Ureter (tissue), 1 donor: ENCODE results near the gene IFNLR1. TPM values are rescaled to one million over a fixed set of nuclear protein-coding genes. Genes with fewer than 3 reads are reported as not detected.

Source experiments
- DNase-seq: peaks from one replicate; pipeline ENCODE4 v3.0.0-alpha.2; 2020; ENCODE audit warnings: low spot score
- total RNA-seq: library from RNA; stranded (reverse); gene quantifications from one replicate; pipeline ENCODE4 v1.2.4, GENCODE V29; 2023
- donor health status: DM: yes; HTN: yes; CAD: no.

IFNLR1 gene
- total RNA-seq, 1 donor from 2014 or later = 4.6 TPM

DNA sequence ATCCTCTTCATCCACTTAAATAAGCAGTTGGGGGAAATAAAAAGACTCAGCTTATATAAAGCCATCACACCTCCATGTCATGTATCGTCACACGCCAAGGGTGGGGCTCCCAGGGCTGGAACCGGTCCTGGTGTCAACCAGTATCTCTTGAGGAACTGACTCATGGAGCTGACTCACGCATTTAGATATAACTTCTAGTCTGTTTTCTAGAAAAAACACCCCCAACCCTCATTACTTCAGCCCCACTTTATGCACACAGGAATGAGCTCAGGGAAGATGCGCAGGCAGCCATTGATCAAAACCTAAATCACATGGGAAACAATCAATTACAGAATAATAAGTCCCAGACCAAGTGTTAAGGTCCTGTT is 37.2 kb downstream of the IFNLR1 start:
- DNase-seq = no peak

DNA sequence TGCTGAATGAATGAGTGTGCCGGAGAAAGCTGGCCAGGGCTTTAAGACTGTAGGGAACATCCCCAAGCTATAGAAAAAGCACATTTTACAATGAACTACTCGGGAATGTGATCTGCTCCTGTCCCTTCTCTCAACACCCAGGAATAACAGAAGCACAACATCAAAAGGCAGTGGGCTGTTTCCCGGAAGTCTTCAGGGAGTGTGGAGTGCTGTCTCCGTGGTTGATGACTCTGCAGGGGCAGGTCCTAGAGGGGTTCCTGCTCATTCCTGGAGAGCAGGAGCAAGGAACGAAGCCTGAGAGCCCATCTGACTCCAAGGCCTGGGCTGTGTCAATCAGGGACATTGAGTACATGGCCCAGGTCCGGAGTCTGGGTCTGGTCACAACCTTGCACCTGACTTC is 39.3 kb downstream of the IFNLR1 start:
- DNase-seq = no peak

DNA sequence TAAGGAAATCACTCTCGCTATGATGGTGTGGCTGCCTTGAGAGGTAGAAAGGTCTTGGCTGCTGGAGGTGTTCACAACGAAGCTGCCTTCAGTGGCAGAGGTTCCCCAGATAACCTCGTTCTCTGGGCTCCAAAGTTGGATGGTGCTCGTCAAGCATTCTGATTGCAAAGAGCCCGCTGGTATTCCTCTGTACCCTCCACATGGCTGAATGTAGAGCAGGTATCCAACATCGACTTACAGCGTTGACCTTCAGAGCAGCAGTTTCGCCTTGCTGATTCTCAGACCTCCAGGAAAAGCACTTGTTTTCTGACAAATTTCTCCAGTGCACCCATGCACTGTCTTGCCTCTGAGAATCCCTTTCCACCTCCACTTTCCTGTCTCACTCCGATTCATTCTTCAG is 39.9 kb downstream of the IFNLR1 start:
- no peak for DNase-seq

DNA sequence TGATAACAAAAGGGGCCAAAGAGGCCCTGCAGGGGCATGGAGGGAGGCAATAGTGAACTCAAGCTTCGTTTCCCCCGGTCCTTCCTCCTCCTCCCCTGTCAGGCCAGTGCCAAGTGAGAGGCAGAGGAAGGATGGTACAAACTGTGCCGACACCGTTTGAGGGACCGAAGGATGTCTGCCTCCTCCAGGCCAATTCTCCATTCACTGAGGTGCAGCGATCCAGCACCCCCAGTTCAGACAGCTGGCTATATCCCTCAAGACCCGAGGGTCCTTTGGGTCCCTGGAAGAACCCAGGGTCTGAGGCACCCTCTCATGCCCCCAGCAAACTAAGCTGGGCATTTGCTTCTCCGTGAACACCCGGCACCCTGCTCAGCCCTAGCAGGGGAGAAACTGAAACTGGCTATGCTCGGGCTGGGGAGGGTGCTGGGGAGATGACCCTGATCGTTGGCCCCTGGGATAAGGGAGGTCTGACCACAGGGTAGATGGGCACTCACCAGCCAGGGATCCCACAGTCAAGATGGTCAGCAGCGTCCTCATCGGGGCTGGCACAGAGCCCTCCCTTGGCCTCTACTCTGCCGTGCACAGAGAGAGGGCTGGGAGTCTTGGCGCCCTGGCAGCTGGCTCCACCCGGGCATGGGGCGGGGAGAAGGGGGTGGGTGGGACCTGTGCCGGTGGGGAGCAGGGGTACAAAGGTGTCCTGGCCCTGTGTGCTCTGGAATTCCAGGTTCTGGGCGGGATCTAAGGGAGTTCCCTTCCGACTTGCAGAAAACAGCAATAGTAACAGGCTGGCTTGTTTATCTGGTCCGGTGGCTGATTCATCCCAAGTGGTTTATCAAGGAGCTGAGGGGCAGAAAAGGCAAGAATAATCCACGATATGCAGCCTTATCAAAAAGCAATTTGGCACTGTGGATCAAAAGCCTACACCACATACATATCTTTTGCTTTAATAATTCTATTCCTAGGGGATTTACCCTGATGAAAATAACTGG is 44.2 kb downstream of the IFNLR1 start, which contains the start of gene IL22RA1:
Gene IL22RA1, minus strand, starts transcription at position 595 of the 989 bp plus-strand sequence. Its CDS starts 58 bp downstream, at position 537.
- no peak for DNase-seq

DNA sequence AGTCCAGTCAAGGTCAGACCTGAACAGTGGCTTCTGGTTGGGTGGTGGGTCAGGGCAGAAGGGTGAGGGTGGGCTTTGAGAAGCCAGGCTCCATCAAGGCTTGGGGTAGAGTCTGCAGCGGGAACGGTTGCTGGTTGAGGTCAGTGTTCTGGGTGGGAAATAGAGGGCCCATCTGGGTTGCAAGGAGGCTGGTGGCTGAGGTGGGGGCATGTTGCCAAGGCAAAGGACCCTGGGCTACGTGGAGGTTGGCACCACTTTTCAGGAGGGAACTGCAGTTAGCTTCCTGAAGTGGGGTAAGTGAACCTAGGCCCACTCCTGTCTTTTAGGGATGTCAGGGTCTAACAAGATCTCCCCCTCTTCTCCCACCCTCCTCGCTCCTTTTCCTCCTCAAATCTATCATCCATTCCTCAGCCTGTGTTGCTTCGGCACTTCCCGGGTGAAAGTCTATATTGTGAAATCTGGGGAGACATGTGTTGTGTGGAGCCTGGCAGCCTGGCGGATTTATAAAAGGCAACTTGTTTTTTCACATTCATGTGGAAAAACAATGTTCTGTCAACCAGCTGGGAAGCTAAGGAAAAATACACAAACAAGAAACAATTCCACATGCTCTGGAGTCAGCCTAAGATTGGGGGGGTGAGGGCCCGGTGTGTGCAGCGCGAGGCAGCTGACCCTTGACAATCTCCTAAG is 45.6 kb downstream of the IFNLR1 start:
- DNase-seq = no peak

DNA sequence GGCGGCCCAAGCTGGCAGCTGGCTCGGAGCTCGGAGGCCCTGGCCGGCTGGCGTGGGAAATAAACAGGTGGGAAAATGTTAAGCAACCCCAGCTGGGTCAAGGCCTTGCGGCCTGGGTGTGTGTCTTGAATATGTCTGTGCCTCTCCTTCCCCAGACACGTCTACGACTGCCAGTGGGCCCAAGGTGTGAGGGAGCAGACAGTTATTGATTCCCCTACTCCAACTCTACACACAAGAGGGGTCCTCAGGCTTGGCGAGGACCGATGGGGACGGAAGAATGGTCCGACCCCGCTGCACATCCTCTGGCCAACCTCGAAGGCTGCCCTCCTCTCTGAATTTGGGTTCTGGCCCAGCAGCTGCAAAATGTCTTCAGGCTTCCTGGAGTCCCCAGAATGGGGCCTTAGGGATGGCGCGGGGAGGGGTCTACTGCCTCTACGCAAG is 46.3 kb downstream of the IFNLR1 start:
- DNase-seq = no peak

DNA sequence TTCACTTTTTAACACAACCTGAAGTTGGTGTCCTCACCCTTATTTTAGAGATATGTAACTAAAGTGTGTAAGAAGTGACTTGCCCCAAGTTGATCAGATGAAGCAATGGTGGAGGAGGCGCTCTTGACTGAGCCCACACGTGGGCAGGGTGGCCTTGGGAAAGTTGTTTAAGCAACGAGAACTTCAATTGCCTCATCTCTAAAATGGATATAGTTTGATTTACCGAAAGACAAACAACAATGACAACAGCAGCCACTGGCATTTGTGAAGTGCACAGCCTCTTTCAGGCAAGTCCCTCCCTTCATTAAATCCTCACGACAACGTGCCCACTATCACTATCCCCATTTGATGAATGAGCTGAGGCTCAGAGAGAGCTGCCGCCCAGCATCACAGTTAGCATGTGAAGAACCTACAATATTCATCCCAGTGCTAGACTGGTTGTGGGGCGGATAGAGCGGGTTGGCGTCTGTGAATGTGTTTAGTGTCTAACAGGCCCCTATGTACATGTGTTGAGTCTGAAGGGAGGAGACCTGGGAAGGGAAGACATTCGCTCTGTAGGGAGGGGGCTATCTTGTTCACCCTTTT is 47.2 kb downstream of the IFNLR1 start:
- no peak for DNase-seq

DNA sequence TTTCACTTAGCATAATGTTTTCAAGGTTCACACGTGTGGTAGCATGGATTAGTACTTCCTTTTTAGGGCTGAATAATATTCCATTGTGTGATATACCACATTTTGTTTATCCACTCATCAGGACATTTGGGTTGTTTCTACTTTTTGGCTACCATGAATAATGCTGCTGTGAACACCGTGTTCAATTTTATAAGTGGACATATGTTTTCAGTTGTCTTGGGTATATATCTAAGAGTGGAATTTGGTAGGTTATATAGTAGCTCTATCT is 47.9 kb downstream of the IFNLR1 start:
- no peak for DNase-seq

DNA sequence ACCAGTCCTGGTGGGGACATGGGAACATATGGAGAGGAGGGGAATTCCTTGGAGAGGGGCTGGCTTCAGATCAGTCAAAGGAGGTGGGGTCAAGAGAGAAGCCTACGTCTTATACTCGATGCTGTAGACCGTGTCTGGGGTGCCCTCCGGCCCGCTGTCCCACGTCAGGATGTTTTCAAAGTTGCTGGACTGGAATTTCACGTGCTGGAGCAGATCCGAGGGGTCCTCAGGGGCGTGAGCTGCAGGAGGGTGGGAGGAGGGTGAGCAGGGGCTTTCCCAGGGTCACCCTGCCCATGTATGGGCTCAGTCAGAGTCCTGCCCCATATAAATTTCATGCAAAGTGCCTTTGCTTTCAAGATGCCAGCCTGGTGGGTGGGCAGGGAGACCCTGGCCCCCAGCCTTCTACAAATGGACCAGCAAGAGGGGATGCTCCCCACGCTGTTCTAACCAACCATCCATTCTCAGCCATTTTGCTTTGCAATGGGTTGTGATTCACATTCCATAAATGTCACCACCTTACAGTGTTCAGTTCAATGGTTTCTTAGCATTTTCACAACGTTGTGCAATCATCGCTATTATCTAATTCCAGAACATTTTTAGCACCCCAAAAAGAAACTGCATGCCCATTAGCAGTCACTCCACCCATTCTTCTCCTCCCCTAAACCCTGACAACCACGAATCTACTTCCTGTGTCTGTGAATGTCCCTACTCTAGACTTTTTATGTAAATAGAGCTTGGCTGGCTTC is 48.4 kb downstream of the IFNLR1 start:
- DNase-seq = no peak

DNA sequence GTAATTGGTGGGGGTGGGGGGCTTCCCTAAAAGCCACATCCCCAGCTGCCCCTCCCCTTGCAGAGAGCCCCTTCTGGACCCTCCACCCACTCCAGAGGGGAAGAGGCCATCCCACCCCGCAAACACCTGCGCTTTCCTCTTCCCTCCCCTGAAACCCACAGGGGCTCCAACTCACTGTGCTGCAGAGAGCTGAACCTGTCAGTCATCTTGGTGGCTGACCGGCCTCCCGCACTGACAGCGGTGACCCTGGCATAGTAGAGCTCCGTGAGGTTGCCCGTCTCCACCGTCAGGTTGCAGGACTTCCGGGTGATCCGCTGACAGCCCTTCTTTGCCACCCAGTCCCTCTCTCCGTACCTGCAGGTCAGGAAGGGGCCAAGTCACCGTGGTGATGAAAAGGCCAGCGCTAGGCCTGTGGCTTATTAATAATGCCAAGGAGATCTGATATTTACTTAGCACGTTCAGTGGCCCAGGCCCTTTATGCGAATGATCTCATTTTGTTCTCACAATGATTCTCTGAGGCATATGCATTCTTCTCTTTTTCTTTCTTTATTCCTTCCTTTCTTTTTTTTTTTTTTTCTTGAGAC is 50.0 kb downstream of the IFNLR1 start:
- DNase-seq = no peak

DNA sequence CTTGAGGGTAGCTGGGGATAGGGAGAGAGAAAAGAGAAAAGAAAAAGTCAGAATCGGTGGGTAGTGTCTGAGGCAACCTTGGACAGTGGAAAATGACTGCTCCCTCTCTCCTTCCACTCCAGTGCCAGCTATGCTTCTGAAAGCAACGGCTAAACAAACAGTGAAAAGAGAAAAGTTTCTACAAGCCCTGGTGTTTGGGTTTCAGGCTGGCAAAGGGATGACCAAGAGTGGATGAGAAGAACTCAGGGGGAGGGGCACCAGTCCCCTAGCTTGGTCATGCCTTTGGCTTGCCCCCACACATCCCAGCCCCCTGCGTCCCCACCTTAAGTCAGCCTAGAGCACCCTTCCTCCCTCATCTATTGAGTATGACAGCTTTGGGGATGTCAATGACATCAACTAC is 52.7 kb downstream of the IFNLR1 start:
- no peak for DNase-seq

DNA sequence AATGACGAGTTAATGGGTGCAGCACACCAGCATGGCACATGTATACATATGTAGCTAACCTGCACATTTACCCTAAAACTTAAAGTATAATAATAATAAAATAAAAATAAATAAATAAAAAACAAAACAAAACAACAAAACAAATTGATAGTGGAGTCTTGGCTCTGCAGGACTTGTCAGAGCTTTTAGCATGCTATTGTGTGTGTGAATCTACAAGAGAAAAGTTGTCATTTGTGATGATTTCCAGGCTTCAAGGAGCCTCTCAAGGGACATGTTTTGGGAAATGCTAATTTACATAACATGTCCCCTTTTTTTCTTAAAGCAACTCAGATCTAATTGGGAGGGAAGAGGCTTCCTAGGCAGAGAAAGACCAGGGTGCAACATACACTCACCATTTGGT is 53.3 kb downstream of the IFNLR1 start:
- DNase-seq = no peak

DNA sequence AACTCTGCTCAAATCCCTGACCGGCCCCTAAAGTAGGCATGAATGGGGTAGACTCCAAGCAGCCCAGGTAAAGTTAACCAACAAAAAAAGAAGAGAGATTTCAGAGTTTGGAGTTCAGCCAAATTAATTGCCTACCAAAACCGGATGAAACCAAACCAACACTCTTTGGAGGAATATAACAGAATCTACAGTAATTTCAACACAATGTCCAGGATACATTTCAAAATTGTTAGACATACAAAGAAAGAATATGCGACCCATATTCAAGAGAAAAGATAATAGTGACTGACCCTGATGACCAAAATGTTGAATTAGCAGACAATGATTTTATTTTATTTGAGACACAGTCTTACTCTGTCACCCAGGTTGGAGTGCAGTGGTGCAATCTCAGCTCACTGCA is 56.7 kb downstream of the IFNLR1 start:
- DNase-seq = no peak

DNA sequence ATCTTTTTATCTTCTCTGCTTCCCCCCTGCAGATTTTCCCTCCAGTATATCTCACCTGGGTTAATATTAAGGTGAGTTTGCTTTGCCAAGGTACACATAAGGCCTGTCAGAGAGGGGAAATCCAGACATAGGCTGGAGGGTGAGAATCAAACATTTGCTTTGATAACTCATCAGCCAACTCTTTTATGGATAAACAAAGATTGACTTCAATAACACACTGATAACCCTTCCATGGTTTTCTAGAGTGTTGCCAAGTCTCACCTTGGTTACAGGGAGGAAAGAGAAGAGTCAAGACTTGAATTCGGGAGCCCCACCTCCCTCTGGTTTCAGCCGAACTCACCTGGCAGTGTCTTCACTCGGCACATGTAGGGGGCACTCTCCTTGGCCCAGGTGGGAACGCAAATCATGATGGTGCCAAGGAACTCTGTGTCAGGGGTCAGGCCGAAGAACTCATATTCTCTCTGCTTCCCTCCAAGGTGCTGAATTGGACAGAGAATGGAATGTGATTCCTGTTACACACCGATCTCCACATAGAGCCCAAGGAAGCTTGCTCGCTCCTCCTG is 59.2 kb downstream of the IFNLR1 start:
- no peak for DNase-seq

DNA sequence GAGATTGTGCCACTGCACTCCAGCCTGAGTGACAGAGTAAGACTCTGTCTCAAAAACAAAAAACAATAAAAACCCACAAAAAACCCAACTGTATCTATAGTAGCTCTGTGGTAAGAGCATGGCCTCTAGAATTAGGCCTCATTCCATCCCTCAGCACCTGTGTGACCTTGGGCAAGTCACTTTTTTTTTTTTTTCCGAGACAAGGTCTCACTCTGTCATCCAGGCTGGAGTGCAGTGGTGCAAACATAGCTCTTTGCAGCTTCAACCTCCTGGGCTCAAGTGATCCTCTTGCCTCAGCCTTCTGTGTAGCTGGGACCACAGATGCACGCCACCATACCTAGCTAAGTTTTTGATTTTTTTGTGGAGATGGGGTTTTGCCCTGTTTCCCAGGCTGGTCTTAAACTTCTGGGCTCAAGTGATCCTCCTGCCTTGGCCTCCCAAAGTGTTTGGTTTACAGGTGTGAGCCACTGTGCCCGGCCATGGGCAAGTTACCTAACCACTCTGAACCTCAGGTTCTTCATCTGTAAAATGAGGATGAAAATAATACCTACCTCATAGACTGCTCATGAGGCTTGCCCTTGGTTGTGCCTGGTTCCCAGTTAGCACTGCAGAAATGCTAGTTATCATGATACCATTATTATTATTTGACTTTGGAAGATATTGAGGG is 59.8 kb downstream of the IFNLR1 start:
- DNase-seq = no peak

DNA sequence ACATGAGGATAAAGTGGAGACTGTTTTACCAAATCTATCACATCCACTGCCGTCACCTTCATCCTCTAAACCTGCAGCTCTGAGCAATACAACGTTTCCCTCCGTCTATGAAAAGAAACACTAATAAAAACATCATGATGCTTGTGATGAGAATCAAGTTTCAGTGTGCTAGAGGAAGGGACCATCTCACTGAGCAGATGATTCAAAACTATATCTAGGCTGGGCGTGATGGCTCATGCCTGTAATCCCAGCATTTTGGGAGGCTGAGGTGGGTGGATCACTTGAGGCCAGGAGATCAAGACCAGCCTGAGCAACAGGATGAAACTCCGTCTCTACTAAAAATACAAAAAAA is 60.4 kb downstream of the IFNLR1 start:
- DNase-seq = no peak

DNA sequence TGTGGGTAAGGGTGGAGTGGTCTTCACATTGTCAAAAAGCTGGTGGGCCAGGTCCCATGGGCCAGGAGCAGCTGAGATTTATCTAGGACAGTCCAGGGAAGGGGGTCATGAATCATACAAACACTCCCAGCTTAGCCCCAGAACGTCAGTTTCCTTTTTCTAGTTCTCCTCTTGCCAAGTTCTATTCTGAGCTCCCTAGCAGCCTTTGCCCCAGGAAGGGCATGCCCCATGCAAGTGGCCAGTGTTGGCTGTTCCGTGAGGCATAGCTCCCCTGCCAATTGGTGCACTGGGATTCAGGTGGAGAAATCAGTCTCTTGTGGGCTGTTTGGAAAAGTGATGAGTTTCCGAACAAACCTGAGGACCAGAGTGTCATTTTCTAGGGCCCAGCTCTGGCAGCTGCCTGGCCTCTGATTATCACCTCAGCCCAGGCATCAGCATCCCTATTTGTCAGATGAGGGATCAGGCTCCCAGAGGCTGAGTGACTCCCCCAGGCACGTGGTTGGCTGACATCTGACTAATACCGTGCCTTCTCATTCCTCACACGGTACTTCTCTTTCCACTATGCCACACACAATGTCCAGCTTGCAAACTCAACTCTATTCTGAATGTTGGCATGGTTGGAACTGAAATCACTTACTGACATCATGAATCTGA is 60.9 kb downstream of the IFNLR1 start:
- DNase-seq = no peak

DNA sequence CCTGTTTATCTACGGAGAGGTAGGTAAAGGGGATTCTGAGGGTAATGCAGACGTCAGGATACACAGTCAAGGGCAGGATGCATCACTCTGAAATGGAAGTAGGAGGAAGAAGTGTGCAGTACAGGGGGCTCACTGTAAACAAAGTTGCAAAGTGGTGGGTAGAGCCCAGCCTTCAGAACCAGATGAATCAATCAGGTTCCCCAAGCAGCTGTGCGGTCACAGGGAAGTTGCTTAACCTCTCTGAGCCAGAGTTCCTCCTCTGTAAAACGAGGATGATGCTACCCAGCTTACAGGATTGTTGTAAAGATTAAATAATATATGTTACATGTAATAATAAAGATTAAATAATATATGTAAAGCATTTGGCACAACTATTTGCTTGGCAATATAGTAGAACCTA is 61.6 kb downstream of the IFNLR1 start:
- no peak for DNase-seq

DNA sequence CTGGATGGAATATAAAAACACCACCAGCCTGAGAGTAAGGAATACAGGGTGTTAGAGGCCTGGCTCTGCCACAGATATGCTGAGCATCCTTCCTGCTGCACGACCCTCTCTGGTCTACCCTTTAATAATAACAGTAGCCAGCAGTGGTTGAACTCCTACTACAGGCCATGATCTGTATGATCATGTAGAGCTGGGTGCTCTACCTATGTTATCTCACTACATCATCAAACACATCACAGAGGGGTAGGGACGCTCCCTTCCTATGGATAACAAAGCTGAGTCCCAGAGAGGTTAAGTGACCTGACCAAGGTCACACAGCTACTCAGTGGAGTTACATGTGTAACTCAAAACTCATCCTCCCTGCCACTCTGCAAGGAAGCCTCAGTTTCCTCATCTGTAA is 62.1 kb downstream of the IFNLR1 start:
- no peak for DNase-seq

DNA sequence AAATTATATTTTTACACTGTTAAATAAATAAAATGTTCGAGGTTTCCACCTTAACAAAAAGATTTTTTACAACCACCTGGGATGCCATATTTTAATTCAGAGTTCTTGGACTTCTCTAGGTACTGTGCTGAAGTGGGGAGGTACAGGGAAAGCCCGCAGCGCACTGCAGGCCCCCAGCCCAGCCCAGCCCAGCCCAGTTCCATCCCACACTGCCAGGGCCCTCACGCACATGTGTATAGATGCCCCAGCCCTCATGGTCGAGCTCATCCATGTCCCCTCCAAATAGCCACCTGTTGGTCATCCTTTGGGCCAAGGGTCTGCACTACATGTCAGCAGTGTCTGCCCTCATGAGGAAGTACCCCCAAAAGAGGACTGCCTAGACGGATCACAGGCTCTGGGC is 63.5 kb downstream of the IFNLR1 start:
- DNase-seq = no peak
